ENCODE results near the gene EIF4A2. TPM values are rescaled to one million over a fixed set of nuclear protein-coding genes. Genes with fewer than 3 reads are reported as not detected.

The EIF4A2 gene
- total RNA-seq, 1 donor from 2014 or later: 441 TPM

- Mint-ChIP-seq H3K4me3 (ENCODE audit: unreplicated experiment) (no peak overlapping the region), H3K4me1 (ENCODE audit: low read depth, unreplicated experiment) (peaks cover 3% of the 10 kb centered on the region), H3K27me3 (ENCODE audit: unreplicated experiment) (no peaks in the 10 kb centered on the region), H3K9me3 (ENCODE audit: unreplicated experiment) (no peaks in the 10 kb centered on the region), H3K27ac (ENCODE audit: unreplicated experiment) (no peak overlapping the region), H3K36me3 (ENCODE audit: unreplicated experiment) (no peaks in the 10 kb centered on the region)
- no peak for TF ChIP-seq CTCF (IDR thresholded peaks at IDR 0.05; ENCODE audit: partially characterized antibody, unreplicated experiment)
- no peak for DNase-seq
Observed at GRCh38 chr3:186757686-186758220, 25.6 kb upstream of the EIF4A2 start.

GRCh38 chr3:186759231-186759930 lies 24.0 kb upstream of the EIF4A2 start:
- H3K4me1 Mint-ChIP-seq (ENCODE audit: low read depth, unreplicated experiment): peaks cover 3% of the 10 kb centered on the region
- DNase-seq: no peak
- no peaks in the 10 kb centered on the region for H3K36me3 Mint-ChIP-seq (ENCODE audit: unreplicated experiment)
- no peak for TF ChIP-seq CTCF (IDR thresholded peaks at IDR 0.05; ENCODE audit: partially characterized antibody, unreplicated experiment)
- no peaks in the 10 kb centered on the region for H3K9me3 Mint-ChIP-seq (ENCODE audit: unreplicated experiment)
- no peak overlapping the region for H3K27ac Mint-ChIP-seq (ENCODE audit: unreplicated experiment)
- H3K27me3 Mint-ChIP-seq (ENCODE audit: unreplicated experiment): no peaks in the 10 kb centered on the region
- H3K4me3 Mint-ChIP-seq (ENCODE audit: unreplicated experiment): no peak overlapping the region

- no peak for DNase-seq
- no peak overlapping the region for H3K27ac Mint-ChIP-seq (ENCODE audit: unreplicated experiment)
- H3K9me3 Mint-ChIP-seq (ENCODE audit: unreplicated experiment): no peaks in the 10 kb centered on the region
- no peaks in the 10 kb centered on the region for H3K27me3 Mint-ChIP-seq (ENCODE audit: unreplicated experiment)
- peaks cover 3% of the 10 kb centered on the region for H3K4me1 Mint-ChIP-seq (ENCODE audit: low read depth, unreplicated experiment)
- no peak for TF ChIP-seq CTCF (IDR thresholded peaks at IDR 0.05; ENCODE audit: partially characterized antibody, unreplicated experiment)
- H3K36me3 Mint-ChIP-seq (ENCODE audit: unreplicated experiment): no peaks in the 10 kb centered on the region
- H3K4me3 Mint-ChIP-seq (ENCODE audit: unreplicated experiment): no peak overlapping the region
Observed at GRCh38 chr3:186760141-186760833, 23.1 kb upstream of the EIF4A2 start.

- H3K27ac Mint-ChIP-seq (ENCODE audit: unreplicated experiment): no peak overlapping the region
- DNase-seq: no peak
- no peak for TF ChIP-seq CTCF (IDR thresholded peaks at IDR 0.05; ENCODE audit: partially characterized antibody, unreplicated experiment)
- H3K9me3 Mint-ChIP-seq (ENCODE audit: unreplicated experiment): no peaks in the 10 kb centered on the region
- H3K4me1 Mint-ChIP-seq (ENCODE audit: low read depth, unreplicated experiment): peaks cover 3% of the 10 kb centered on the region
- no peaks in the 10 kb centered on the region for H3K27me3 Mint-ChIP-seq (ENCODE audit: unreplicated experiment)
- H3K36me3 Mint-ChIP-seq (ENCODE audit: unreplicated experiment): no peaks in the 10 kb centered on the region
- H3K4me3 Mint-ChIP-seq (ENCODE audit: unreplicated experiment): no peak overlapping the region
Observed at GRCh38 chr3:186760897-186761447, 22.4 kb upstream of the EIF4A2 start.
